ENCODE data around the gene SRMS.

DNA sequence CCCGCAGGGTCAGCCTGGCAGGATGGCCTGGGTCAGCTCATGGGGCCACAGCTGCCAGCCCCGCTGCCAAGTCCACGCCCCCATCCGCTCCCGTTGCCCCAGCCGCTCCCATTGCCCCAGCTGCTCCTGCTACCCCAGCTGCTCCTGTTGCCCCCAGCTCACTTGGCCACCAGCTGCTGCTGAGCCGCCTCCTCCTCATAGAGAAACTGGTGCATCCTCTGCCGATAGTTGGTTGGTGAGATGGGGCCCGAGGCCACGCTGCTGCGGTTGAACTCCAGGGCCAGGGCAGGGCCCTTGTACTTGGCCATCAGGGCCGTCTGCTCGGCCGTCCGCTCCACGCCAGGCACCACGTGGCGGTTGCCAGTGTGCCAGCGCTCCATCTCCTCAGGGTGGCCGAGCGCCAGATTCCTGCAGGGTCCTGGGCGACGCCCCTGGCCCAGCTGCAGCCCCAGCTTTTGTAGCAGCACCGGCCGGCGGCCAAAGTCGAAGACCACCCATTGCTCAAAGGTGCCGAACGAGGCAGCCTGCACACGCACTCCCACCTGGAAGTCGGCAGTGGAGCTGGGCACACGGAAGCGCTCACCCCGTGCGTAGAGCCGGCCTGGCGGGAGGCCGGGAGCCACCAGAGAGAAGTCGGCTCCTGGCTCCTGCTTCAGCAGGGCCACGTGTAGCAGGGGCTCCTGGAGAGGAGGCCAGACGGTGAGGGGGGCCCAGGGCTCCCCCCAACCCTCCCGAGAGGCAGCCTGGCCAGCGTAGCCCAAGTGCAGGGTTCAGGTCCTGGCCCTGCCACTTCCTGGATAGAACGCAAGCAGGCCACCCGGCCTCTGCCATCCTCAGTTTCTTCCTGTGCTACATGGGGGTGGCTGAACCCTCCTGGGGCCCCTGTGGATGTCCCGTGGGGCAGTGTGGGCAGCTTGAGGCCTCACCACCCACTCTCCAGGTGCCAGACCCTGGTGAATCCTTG is 21.7 kb upstream of the SRMS start:
- TF ChIP-seq, protein P1, sequence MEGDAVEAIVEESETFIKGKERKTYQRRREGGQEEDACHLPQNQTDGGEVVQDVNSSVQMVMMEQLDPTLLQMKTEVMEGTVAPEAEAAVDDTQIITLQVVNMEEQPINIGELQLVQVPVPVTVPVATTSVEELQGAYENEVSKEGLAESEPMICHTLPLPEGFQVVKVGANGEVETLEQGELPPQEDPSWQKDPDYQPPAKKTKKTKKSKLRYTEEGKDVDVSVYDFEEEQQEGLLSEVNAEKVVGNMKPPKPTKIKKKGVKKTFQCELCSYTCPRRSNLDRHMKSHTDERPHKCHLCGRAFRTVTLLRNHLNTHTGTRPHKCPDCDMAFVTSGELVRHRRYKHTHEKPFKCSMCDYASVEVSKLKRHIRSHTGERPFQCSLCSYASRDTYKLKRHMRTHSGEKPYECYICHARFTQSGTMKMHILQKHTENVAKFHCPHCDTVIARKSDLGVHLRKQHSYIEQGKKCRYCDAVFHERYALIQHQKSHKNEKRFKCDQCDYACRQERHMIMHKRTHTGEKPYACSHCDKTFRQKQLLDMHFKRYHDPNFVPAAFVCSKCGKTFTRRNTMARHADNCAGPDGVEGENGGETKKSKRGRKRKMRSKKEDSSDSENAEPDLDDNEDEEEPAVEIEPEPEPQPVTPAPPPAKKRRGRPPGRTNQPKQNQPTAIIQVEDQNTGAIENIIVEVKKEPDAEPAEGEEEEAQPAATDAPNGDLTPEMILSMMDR (IDR thresholded peaks at IDR 0.05; ENCODE audit: low read depth, low read length): no peak
- TF ChIP-seq EZH2phosphoT487 (IDR thresholded peaks at IDR 0.05; ENCODE audit: low read depth): no peak

Data from OCI-LY3 (cell line).